ENCODE data around the gene TOPAZ1. TPM values are rescaled to one million over a fixed set of nuclear protein-coding genes. Genes with fewer than 3 reads are reported as not detected.

The TOPAZ1 gene
- total and polyA plus RNA-seq, 2 of the 4 experiments (the other 2 are of a cell fraction) = not detected

DNA sequence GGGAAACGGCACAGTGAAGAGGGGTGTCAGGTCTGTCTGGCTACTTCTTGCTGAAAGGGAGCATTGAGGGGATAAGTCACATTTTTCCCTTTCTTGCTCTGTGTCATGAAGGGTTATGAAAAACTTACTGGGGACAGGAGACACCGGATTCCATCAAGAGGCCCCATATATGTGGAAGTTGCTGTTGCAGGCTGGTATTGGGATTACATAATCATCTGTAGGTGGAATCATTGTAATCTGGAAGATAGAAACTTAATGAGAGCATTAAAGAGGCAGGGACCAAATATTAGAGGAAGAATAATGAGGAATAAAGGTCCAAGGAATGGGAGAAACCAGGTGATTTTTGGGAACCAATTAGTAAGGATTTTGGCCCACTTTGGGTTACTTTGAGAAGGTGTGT is 92.6 kb downstream of the TOPAZ1 start:
- no CpG with 5 or more reads among the region's 2 CpGs for WGBS, 2 experiments (ENCODE audit: extremely low coverage in 2 of 2, insufficient read length in 1 of 2)
- Histone ChIP-seq H3K18ac (ENCODE audit: low read depth, low read length) (no peak overlapping the region), H2AFZ (replicated peaks; ENCODE audit: low read length, poor library complexity) (no peak overlapping the region), H2BK5ac (ENCODE audit: low read depth, low read length, poor library complexity, severe bottlenecking) (no peak overlapping the region), H2AK9ac (replicated peaks; ENCODE audit: low read depth, low read length, poor library complexity) (no peak overlapping the region), H4K20me1 (ENCODE audit: insufficient read depth, low read length) (no peaks in the 10 kb centered on the region), H3K36me3 (ENCODE audit: control insufficient read depth, insufficient read depth, low read length) (no peaks in the 10 kb centered on the region), H3K79me1 (ENCODE audit: low read depth in 1 of 2, low read length in 2 of 2) (peaks cover 0 to 8% of the 10 kb centered on the region in 2 experiments; a peak in 2 of 4 replicates), H2BK20ac (ENCODE audit: low read depth, low read length) (no peak overlapping the region), H2BK15ac (ENCODE audit: low read depth, low read length) (no peak overlapping the region), H3K9me3 (ENCODE audit: control insufficient read depth, insufficient read depth, low read length) (no peaks in the 10 kb centered on the region), H4K8ac (ENCODE audit: low read depth in 2 of 2, low read length in 2 of 2) (no peak overlapping the region), H3K14ac (replicated peaks; ENCODE audit: low read depth, low read length) (no peak overlapping the region), H3K27ac (ENCODE audit: insufficient read depth, low read length) (no peak overlapping the region), H3K4me3 (ENCODE audit: insufficient read depth, low read depth, low read length) (no peak overlapping the region), H3K23ac (ENCODE audit: low read depth, low read length) (no peak overlapping the region), H4K91ac (ENCODE audit: insufficient read depth, low read depth, low read length) (no peak overlapping the region), H2AK5ac (ENCODE audit: low read depth, low read length) (no peak overlapping the region), H3K9me1 (ENCODE audit: insufficient read depth, low read length) (0 out of 2 replicates have a peak, but pooled peaks cover 4% of the 10 kb centered on the region), H3K4me2 (ENCODE audit: low read depth, low read length) (no peak overlapping the region), H3K27me3 (ENCODE audit: control insufficient read depth, insufficient read depth, low read length) (peaks cover 5% of the 10 kb centered on the region), H3K9ac (ENCODE audit: low read depth, low read length) (no peak overlapping the region), H3K4me1 (ENCODE audit: control insufficient read depth, insufficient read depth, low read length) (no peaks in the 10 kb centered on the region), H3K4ac (ENCODE audit: low read depth, low read length) (no peak overlapping the region), H2BK120ac (ENCODE audit: low read depth, low read length) (no peak overlapping the region), H4K5ac (ENCODE audit: low read depth, low read length) (no peak overlapping the region), H3K56ac (ENCODE audit: extremely low read depth, insufficient read depth, low read length) (no peak overlapping the region)
- DNase-seq (no peak), ATAC-seq (ENCODE audit: low read depth) (no peak)
- in situ Hi-C loops (cut with MboI; ENCODE audit: low sequenced_read_pairs) = loop anchor here (25.0 kb wide), 2 partner anchors 303 to 553 kb away; partner anchors contain the start of genes ZNF197 and ZNF35
- ChIA-PET CTCF (no interaction called here), POLR2A (ENCODE audit: unreplicated experiment) (no interaction called here)
- no TSS peak for BruUV-seq (replicated peaks)
- intact Hi-C loops (cut with micrococcal nuclease) = no loop called here
- TF ChIP-seq BHLHE40 (IDR thresholded peaks at IDR 0.05; ENCODE audit: low read depth, low read length) = no peak
- TF ChIP-seq CHD1 (IDR thresholded peaks at IDR 0.05; ENCODE audit: low read depth, low read length) = no peak
- no peak for TF ChIP-seq CEBPB (IDR thresholded peaks at IDR 0.05; ENCODE audit: low read depth, low read length)
- no peak for TF ChIP-seq SMC3 (IDR thresholded peaks at IDR 0.05; ENCODE audit: low read depth, low read length)
- TF ChIP-seq FOS (IDR thresholded peaks at IDR 0.05; ENCODE audit: low read depth, low read length) = no peak
- TF ChIP-seq, protein P1, sequence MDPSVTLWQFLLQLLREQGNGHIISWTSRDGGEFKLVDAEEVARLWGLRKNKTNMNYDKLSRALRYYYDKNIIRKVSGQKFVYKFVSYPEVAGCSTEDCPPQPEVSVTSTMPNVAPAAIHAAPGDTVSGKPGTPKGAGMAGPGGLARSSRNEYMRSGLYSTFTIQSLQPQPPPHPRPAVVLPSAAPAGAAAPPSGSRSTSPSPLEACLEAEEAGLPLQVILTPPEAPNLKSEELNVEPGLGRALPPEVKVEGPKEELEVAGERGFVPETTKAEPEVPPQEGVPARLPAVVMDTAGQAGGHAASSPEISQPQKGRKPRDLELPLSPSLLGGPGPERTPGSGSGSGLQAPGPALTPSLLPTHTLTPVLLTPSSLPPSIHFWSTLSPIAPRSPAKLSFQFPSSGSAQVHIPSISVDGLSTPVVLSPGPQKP (IDR thresholded peaks at IDR 0.05; ENCODE audit: borderline replicate concordance, low read depth, low read length) = no peak
- TF ChIP-seq NFE2L2 (IDR thresholded peaks at IDR 0.05; ENCODE audit: low read depth, low read length) = no peak
- TF ChIP-seq RAD21 (IDR thresholded peaks at IDR 0.05; ENCODE audit: low read length) = no peak
- TF ChIP-seq RFX5 (IDR thresholded peaks at IDR 0.05; ENCODE audit: low read depth, low read length) = no peak
- TF ChIP-seq, protein P2, sequence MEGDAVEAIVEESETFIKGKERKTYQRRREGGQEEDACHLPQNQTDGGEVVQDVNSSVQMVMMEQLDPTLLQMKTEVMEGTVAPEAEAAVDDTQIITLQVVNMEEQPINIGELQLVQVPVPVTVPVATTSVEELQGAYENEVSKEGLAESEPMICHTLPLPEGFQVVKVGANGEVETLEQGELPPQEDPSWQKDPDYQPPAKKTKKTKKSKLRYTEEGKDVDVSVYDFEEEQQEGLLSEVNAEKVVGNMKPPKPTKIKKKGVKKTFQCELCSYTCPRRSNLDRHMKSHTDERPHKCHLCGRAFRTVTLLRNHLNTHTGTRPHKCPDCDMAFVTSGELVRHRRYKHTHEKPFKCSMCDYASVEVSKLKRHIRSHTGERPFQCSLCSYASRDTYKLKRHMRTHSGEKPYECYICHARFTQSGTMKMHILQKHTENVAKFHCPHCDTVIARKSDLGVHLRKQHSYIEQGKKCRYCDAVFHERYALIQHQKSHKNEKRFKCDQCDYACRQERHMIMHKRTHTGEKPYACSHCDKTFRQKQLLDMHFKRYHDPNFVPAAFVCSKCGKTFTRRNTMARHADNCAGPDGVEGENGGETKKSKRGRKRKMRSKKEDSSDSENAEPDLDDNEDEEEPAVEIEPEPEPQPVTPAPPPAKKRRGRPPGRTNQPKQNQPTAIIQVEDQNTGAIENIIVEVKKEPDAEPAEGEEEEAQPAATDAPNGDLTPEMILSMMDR (conservative IDR thresholded peaks at IDR 0.05; ENCODE audit: low read depth, low read length) = no peak
- TF ChIP-seq POLR2A (IDR thresholded peaks at IDR 0.05; ENCODE audit: low read depth, low read length) = no peak
- TF ChIP-seq, protein P3, sequence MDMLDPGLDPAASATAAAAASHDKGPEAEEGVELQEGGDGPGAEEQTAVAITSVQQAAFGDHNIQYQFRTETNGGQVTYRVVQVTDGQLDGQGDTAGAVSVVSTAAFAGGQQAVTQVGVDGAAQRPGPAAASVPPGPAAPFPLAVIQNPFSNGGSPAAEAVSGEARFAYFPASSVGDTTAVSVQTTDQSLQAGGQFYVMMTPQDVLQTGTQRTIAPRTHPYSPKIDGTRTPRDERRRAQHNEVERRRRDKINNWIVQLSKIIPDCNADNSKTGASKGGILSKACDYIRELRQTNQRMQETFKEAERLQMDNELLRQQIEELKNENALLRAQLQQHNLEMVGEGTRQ (IDR thresholded peaks at IDR 0.05; ENCODE audit: low read depth, low read length) = no peak
- no peak for TF ChIP-seq MAZ (IDR thresholded peaks at IDR 0.05; ENCODE audit: borderline replicate concordance, low read depth, low read length)
- TF ChIP-seq RCOR1 (IDR thresholded peaks at IDR 0.05; ENCODE audit: insufficient replicate concordance, low read length) = no peak
- no peak for TF ChIP-seq MXI1 (IDR thresholded peaks at IDR 0.05; ENCODE audit: borderline replicate concordance, low read depth, low read length)
- no peak for TF ChIP-seq MAFK (IDR thresholded peaks at IDR 0.05; ENCODE audit: low read depth, low read length)
- dilution Hi-C loops (cut with HindIII; ENCODE audit: low sequenced_read_pairs, unreplicated experiment) = no loop called here

Data from IMR-90 (cell line).